GM19035 (cell line): Measurements from ENCODE around the gene CMTM3.
"Not testable (repeated sequence)": the region's sequence is repeated elsewhere in the genome, so short reads cannot be mapped to it uniquely, and the experiment has no call there.

ENCODE experiments used
- ATAC-seq: cut with Tn5 transposase; IDR thresholded peaks from one replicate; pipeline ENCODE4 v1.9.1; 2021; ENCODE audit not compliant: unreplicated experiment

CMTM3 gene

GRCh38 chr16:66608241-66609138 lies 4.0 kb downstream of the CMTM3 start:
- ATAC-seq = peak; percentile 40

GRCh38 chr16:66609139-66609510 lies 4.6 kb downstream of the CMTM3 start:
- ATAC-seq = no peak

GRCh38 chr16:66610111-66610820 lies 5.8 kb downstream of the CMTM3 start:
- no peak for ATAC-seq

GRCh38 chr16:66611911-66612310 lies 7.4 kb downstream of the CMTM3 start:
- ATAC-seq = not testable (repeated sequence)

GRCh38 chr16:66612422-66612821 lies 7.9 kb downstream of the CMTM3 start:
- ATAC-seq = no peak

GRCh38 chr16:66614161-66614802 lies 9.8 kb downstream of the CMTM3 start:
- no peak for ATAC-seq

- ATAC-seq = no peak
These were observed 11.7 kb downstream of the CMTM3 start for GRCh38 chr16:66616169-66616568.

- ATAC-seq = no peak
These were observed 12.1 kb downstream of the CMTM3 start for GRCh38 chr16:66616592-66616991.

GRCh38 chr16:66617010-66617434 lies 12.5 kb downstream of the CMTM3 start:
- ATAC-seq = no peak

- ATAC-seq = no peak
These were observed 13.2 kb downstream of the CMTM3 start for GRCh38 chr16:66617728-66618127.

GRCh38 chr16:66618588-66619375 lies 14.3 kb downstream of the CMTM3 start:
- ATAC-seq = no peak

GRCh38 chr16:66619534-66620428 lies 15.3 kb downstream of the CMTM3 start:
- ATAC-seq = no peak

- no peak for ATAC-seq
These were observed 15.9 kb downstream of the CMTM3 start for GRCh38 chr16:66620429-66620795.

GRCh38 chr16:66621973-66622372 lies 17.5 kb downstream of the CMTM3 start:
- ATAC-seq = no peak

- no peak for ATAC-seq
These were observed 18.4 kb downstream of the CMTM3 start for GRCh38 chr16:66622863-66623262.

GRCh38 chr16:66623755-66624154 lies 19.3 kb downstream of the CMTM3 start:
- ATAC-seq = no peak

GRCh38 chr16:66627611-66628378 lies 23.3 kb downstream of the CMTM3 start:
- ATAC-seq = not testable (repeated sequence)

GRCh38 chr16:66629856-66630255 lies 25.4 kb downstream of the CMTM3 start:
- no peak for ATAC-seq

- not testable (repeated sequence) for ATAC-seq
These were observed 26.2 kb downstream of the CMTM3 start for GRCh38 chr16:66630561-66631260.
